ENCODE data around the gene MRC1.
A peak's percentile ranks its signal among the peaks of the same experiment; 100 is the strongest.

MRC1 gene

DNA sequence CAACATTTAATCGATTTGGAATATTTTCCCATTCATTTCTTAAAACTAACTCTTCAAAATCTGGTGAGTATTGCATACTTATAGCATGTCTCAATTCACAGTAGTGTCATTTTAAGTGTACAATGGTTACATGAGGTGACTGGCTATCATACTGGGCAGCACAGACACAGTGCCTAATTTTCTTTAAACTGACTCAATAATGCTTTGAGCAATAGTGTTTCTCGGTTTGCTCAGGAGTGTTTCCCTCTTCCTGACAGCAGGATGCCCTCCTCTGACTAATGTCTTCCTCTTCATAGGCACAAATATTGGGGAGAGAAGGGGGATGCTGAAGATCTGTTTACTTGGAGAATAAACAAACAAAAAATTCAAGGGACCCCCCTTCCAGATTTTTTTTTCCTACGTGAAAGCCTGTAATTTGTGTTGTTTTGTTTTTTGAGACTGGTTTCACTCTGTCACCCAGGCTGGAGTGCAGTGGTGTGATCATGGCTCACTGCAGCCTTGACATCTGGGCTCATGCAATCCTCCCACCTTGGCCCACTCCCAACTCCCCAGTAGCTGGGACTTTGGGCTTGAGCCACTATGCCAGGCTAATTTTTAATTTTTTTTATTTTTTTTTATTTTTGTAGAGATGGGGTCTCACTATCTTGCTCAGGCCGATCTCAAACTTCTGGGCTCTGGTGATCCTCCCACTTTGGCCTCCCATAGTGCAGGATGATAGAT, 2.2 kb downstream of the MRC1 start:
- Mint-ChIP-seq H3K27ac (no peak overlapping the region), H3K9me3 (no peaks in the 10 kb centered on the region)
- no peak for ATAC-seq (ENCODE audit: low read depth)

GRCh38 chr10:17814973-17815372, 5.8 kb downstream of the MRC1 start:
- Mint-ChIP-seq H3K9me3 (no peaks in the 10 kb centered on the region), H3K36me3 (no peaks in the 10 kb centered on the region), H3K27me3 (peaks cover 11% of the 10 kb centered on the region), H3K4me3 (no peak overlapping the region), H3K4me1 (no peaks in the 10 kb centered on the region), H3K27ac (no peak overlapping the region)
- DNase-seq (ENCODE audit: low spot score in 2 of 2) (no peak), ATAC-seq (ENCODE audit: low read depth) (no peak)

More for the DNA sequence above, 2.2 kb downstream of the MRC1 start:
- DNase-seq (ENCODE audit: low spot score in 2 of 2): no peak
- no peaks in the 10 kb centered on the region for H3K4me1 Mint-ChIP-seq
- no peak overlapping the region for H3K4me3 Mint-ChIP-seq
- peaks cover 11% of the 10 kb centered on the region for H3K27me3 Mint-ChIP-seq
- H3K36me3 Mint-ChIP-seq: no peaks in the 10 kb centered on the region

GRCh38 chr10:17816199-17816598, 7.1 kb downstream of the MRC1 start:
- no peaks in the 10 kb centered on the region for H3K4me1 Mint-ChIP-seq
- DNase-seq (ENCODE audit: low spot score in 2 of 2) (no peak), ATAC-seq (ENCODE audit: low read depth) (no peak)
- H3K27me3 Mint-ChIP-seq: peaks cover 11% of the 10 kb centered on the region
- H3K27ac Mint-ChIP-seq: no peak overlapping the region
- H3K36me3 Mint-ChIP-seq: no peaks in the 10 kb centered on the region
- H3K4me3 Mint-ChIP-seq: no peak overlapping the region
- no peaks in the 10 kb centered on the region for H3K9me3 Mint-ChIP-seq

- DNase-seq (ENCODE audit: low spot score in 2 of 2) (no peak), ATAC-seq (ENCODE audit: low read depth) (no peak)
- Mint-ChIP-seq H3K27me3 (peaks cover 11% of the 10 kb centered on the region), H3K4me3 (no peak overlapping the region), H3K9me3 (no peaks in the 10 kb centered on the region), H3K36me3 (no peaks in the 10 kb centered on the region), H3K27ac (no peak overlapping the region), H3K4me1 (no peaks in the 10 kb centered on the region)
These were observed 8.2 kb downstream of the MRC1 start for GRCh38 chr10:17817316-17817715.

DNA sequence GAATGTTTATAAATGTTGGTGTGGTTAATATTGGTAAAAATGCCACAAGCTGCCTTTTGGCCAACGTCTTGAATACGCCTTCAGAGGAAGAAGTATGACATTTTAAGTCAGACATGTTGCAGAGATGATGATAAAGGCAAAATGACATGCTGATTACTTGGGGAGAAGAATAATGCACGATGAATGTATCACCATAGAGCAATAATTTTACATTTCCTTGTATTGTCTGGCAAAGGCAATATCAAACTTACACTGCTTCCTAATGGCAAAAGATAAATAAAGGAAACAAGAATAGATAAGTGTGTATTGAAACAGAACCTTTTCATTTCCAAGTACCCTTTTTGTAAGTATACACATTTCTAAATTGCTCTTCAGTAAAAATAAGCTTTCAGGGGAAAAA, 8.6 kb downstream of the MRC1 start:
- Mint-ChIP-seq H3K4me1 (no peaks in the 10 kb centered on the region), H3K4me3 (no peak overlapping the region), H3K27ac (no peak overlapping the region), H3K9me3 (no peaks in the 10 kb centered on the region), H3K27me3 (peaks cover 9% of the 10 kb centered on the region), H3K36me3 (no peaks in the 10 kb centered on the region)
- DNase-seq (ENCODE audit: low spot score in 2 of 2) (no peak), ATAC-seq (ENCODE audit: low read depth) (no peak)

DNA sequence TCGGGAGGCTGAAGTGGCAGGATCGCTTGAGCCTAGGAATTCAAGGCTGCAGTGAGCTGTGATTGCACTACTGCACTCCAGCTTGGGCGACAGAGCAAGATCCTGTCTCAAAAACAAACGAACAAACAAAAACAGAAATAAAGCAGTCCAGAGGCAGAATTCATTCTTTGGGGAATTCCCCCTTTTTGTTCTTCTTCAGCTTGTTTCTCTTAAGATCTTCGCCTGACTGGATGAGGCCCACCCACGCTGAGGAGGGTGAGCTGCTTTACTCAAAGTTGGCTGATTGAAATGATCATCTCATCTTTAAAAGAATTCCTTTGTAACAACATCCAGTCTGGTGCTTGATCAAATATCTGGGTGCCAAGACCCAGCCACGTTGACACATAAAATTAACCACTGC, 10.7 kb downstream of the MRC1 start:
- no peak overlapping the region for H3K4me3 Mint-ChIP-seq
- no peaks in the 10 kb centered on the region for H3K36me3 Mint-ChIP-seq
- no peaks in the 10 kb centered on the region for H3K4me1 Mint-ChIP-seq
- H3K27me3 Mint-ChIP-seq: peaks cover 9% of the 10 kb centered on the region
- DNase-seq (ENCODE audit: low spot score in 2 of 2): no peak
- no peak for ATAC-seq (ENCODE audit: low read depth)
- no peaks in the 10 kb centered on the region for H3K9me3 Mint-ChIP-seq
- H3K27ac Mint-ChIP-seq: no peak overlapping the region

DNA sequence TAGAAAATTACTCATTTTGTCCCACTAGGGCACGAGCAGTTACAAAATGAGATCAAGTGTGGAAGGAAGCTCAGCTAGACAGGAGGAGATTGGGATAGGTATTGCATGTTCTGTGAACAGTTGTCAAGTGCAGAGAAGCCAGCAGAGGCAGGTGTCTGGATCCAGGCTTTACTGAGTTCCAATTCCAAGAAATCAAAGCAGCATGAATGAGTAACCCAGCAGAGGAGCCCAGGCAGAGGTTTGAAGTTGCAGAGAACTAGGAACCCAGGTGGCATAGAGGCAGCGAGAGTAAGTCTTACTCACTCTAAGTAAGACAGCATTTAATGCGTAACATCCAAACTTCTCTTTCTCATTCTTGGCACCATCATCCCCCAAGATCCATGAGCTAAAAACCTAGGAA, 11.8 kb downstream of the MRC1 start:
- Mint-ChIP-seq H3K27ac (no peak overlapping the region), H3K9me3 (no peaks in the 10 kb centered on the region), H3K4me3 (no peak overlapping the region), H3K36me3 (no peaks in the 10 kb centered on the region), H3K27me3 (peaks cover 9% of the 10 kb centered on the region), H3K4me1 (no peaks in the 10 kb centered on the region)
- DNase-seq (ENCODE audit: low spot score in 2 of 2) (no peak), ATAC-seq (ENCODE audit: low read depth) (no peak)

- Mint-ChIP-seq H3K4me1 (no peaks in the 10 kb centered on the region), H3K36me3 (no peaks in the 10 kb centered on the region), H3K9me3 (no peaks in the 10 kb centered on the region), H3K4me3 (no peak overlapping the region), H3K27ac (no peak overlapping the region), H3K27me3 (peaks cover 9% of the 10 kb centered on the region)
- ATAC-seq (ENCODE audit: low read depth): no peak
- no peak for DNase-seq (ENCODE audit: low spot score in 2 of 2)
These were observed 12.7 kb downstream of the MRC1 start for GRCh38 chr10:17821893-17822292.

DNA sequence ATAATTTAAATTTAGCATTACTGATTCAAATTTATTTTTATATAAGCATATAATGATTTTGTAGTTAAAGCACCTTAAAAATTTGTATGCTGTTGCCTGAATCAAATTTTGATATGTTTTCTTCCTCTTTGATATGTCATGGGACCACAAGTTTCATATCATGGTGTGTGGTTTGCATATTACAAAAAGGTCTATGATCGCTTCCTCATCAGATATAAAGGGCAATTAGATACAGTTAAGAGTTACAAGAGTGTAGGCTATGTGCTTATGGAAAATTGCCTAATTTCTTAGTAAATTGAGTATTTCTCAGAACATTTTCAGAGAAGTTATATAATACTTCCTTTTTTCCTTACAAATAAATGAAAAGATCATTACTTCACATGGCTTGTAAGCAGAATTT, 22.2 kb downstream of the MRC1 start:
- no peak overlapping the region for H3K4me3 Mint-ChIP-seq
- ATAC-seq (ENCODE audit: low read depth) (peak; percentile 49), DNase-seq (ENCODE audit: low spot score in 2 of 2) (no peak)
- no peaks in the 10 kb centered on the region for H3K36me3 Mint-ChIP-seq
- no peak overlapping the region for H3K27ac Mint-ChIP-seq
- peaks cover 5% of the 10 kb centered on the region for H3K27me3 Mint-ChIP-seq
- H3K9me3 Mint-ChIP-seq: peaks cover 2% of the 10 kb centered on the region
- H3K4me1 Mint-ChIP-seq: no peaks in the 10 kb centered on the region

DNA sequence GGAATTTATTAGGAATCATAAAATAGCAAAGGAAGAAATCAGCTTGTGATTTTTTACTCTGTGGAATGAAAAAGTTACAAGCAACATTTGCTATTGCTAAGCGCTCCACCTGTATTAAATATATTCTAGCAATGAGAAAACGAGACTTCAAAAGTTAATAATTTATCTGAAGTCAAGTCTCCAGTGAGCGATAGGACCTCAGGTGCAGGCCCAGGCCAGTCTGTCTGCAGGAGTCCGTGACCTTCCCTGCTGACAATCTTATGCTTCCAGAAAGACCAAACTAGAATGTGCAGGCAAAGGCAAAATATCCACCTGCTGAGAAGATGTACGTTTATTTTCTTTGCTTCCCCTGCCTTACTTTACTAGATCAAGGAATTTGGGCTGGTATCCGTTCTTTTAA, 22.7 kb downstream of the MRC1 start:
- H3K27me3 Mint-ChIP-seq: peaks cover 5% of the 10 kb centered on the region
- DNase-seq (ENCODE audit: low spot score in 2 of 2) (no peak), ATAC-seq (ENCODE audit: low read depth) (no peak)
- no peaks in the 10 kb centered on the region for H3K36me3 Mint-ChIP-seq
- H3K4me1 Mint-ChIP-seq: no peaks in the 10 kb centered on the region
- no peak overlapping the region for H3K27ac Mint-ChIP-seq
- H3K9me3 Mint-ChIP-seq: peaks cover 2% of the 10 kb centered on the region
- H3K4me3 Mint-ChIP-seq: no peak overlapping the region

- no peak for ATAC-seq (ENCODE audit: low read depth)
These were observed 24.5 kb downstream of the MRC1 start for GRCh38 chr10:17833656-17834055.

DNA sequence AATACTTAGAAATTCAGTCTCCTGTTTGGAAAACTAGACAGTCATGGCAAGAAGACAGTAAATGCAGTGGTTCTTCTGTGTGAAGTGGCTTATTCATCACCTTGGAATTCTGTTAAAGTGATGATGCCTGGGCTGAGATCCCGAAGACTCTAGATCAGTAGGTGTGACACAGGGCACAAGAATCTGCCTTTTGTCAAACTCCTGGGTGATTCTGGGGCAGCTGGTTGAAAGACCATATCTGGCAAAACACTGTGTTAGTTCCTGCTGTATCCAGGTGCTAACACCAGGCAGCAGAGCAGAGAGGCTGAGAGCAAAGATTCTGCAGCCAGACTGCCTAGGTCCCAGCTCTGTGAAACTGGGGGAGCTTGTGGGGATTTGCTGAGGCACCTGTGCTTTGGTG, 26.5 kb downstream of the MRC1 start:
- Mint-ChIP-seq H3K36me3 (no peaks in the 10 kb centered on the region), H3K27ac (no peak overlapping the region), H3K4me1 (peaks cover 6% of the 10 kb centered on the region), H3K4me3 (no peak overlapping the region), H3K9me3 (no peaks in the 10 kb centered on the region), H3K27me3 (peaks cover 10% of the 10 kb centered on the region)
- no peak for DNase-seq (ENCODE audit: low spot score in 2 of 2)
- no peak for ATAC-seq (ENCODE audit: low read depth)

More at GRCh38 chr10:17833656-17834055, 24.5 kb downstream of the MRC1 start:
- Mint-ChIP-seq H3K4me3 (no peak overlapping the region), H3K4me1 (peaks cover 6% of the 10 kb centered on the region), H3K36me3 (no peaks in the 10 kb centered on the region), H3K27me3 (peaks cover 7% of the 10 kb centered on the region), H3K27ac (no peak overlapping the region), H3K9me3 (no peaks in the 10 kb centered on the region)
- DNase-seq (ENCODE audit: low spot score in 2 of 2): no peak

DNA sequence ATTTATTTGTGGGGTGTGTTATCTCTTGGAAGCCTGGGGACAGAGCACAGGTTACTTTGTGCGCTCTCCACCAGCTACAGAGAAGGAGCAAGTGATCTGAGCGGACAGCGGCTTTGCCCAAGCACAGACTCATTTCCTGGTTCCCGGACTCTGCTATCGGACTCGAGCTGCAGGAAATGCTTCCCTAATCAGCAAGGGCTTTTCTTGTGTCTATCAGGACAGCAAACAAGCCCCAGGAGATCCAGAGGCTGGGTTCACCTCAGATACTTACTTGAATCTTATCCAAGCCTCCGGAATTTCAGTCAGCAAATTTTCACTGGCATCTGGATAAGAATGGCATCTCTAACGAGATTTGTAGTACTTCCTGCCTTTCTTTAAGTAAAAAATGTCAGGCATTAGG, 27.8 kb downstream of the MRC1 start:
- DNase-seq (ENCODE audit: low spot score in 2 of 2): no peak
- no peaks in the 10 kb centered on the region for H3K36me3 Mint-ChIP-seq
- peaks cover 6% of the 10 kb centered on the region for H3K4me1 Mint-ChIP-seq
- no peak for ATAC-seq (ENCODE audit: low read depth)
- H3K4me3 Mint-ChIP-seq: no peak overlapping the region
- H3K27ac Mint-ChIP-seq: no peak overlapping the region
- peaks cover 10% of the 10 kb centered on the region for H3K27me3 Mint-ChIP-seq
- H3K9me3 Mint-ChIP-seq: no peaks in the 10 kb centered on the region

GRCh38 chr10:17838080-17838648, 29.0 kb downstream of the MRC1 start:
- H3K4me3 Mint-ChIP-seq: peak overlapping the region; percentile 38
- peak overlapping the region; percentile 31 for H3K27ac Mint-ChIP-seq

GRCh38 chr10:17841050-17841449, 31.9 kb downstream of the MRC1 start:
- ATAC-seq (ENCODE audit: low read depth): no peak
- no peak overlapping the region for H3K4me3 Mint-ChIP-seq
- H3K4me1 Mint-ChIP-seq: peaks cover 6% of the 10 kb centered on the region
- no peaks in the 10 kb centered on the region for H3K36me3 Mint-ChIP-seq
- H3K27ac Mint-ChIP-seq: no peak overlapping the region
- no peak for DNase-seq (ENCODE audit: low spot score in 2 of 2)
- peaks cover 7% of the 10 kb centered on the region for H3K27me3 Mint-ChIP-seq
- no peaks in the 10 kb centered on the region for H3K9me3 Mint-ChIP-seq

More at GRCh38 chr10:17838080-17838648, 29.0 kb downstream of the MRC1 start:
- Mint-ChIP-seq H3K4me1 (peaks cover 6% of the 10 kb centered on the region), H3K27me3 (peaks cover 10% of the 10 kb centered on the region), H3K36me3 (no peaks in the 10 kb centered on the region), H3K9me3 (no peaks in the 10 kb centered on the region)
- ATAC-seq (ENCODE audit: low read depth) (peak; percentile 27), DNase-seq (ENCODE audit: low spot score in 2 of 2) (no peak)
